HG03354 (cell line): ENCODE data around the gene USF2.
"Not testable (repeated sequence)": the region's sequence is repeated elsewhere in the genome, so short reads cannot be mapped to it uniquely, and the experiment has no call there.

Experiments used
- ATAC-seq: cut with Tn5 transposase; IDR thresholded peaks from one replicate; pipeline ENCODE4 v1.9.1; 2021; ENCODE audit warnings: mild to moderate bottlenecking; ENCODE audit not compliant: unreplicated experiment, poor library complexity, severe bottlenecking

The USF2 gene

GRCh38 chr19:35279985-35280821 lies 11.4 kb downstream of the USF2 start:
- ATAC-seq: no peak

GRCh38 chr19:35281303-35281702 lies 12.5 kb downstream of the USF2 start:
- ATAC-seq: no peak

- ATAC-seq: no peak
Observed at GRCh38 chr19:35284153-35285094, 15.7 kb downstream of the USF2 start.

- no peak for ATAC-seq
Observed at GRCh38 chr19:35285095-35285449, 16.3 kb downstream of the USF2 start.

- ATAC-seq: not testable (repeated sequence)
Observed at GRCh38 chr19:35285465-35285864, 16.7 kb downstream of the USF2 start.

GRCh38 chr19:35286101-35286500 lies 17.3 kb downstream of the USF2 start:
- not testable (repeated sequence) for ATAC-seq

- ATAC-seq: no peak
Observed at GRCh38 chr19:35287713-35288112, 19.0 kb downstream of the USF2 start.

GRCh38 chr19:35288331-35288730 lies 19.6 kb downstream of the USF2 start:
- ATAC-seq: no peak

GRCh38 chr19:35288906-35289305 lies 20.1 kb downstream of the USF2 start:
- ATAC-seq: no peak

- no peak for ATAC-seq
Observed at GRCh38 chr19:35290381-35291127, 21.8 kb downstream of the USF2 start.

- ATAC-seq: no peak
Observed at GRCh38 chr19:35291259-35291658, 22.5 kb downstream of the USF2 start.

GRCh38 chr19:35291916-35292315 lies 23.2 kb downstream of the USF2 start, which contains the start of gene MAG:
Gene MAG (plus strand): TSS chr19:35292161. CDS start chr19:35295409, 3,248 bp downstream.
- no peak for ATAC-seq

GRCh38 chr19:35292421-35293362 lies 23.9 kb downstream of the USF2 start:
- no peak for ATAC-seq

- ATAC-seq: no peak
Observed at GRCh38 chr19:35293363-35293739, 24.6 kb downstream of the USF2 start.

- ATAC-seq: no peak
Observed at GRCh38 chr19:35293808-35294207, 25.0 kb downstream of the USF2 start.

GRCh38 chr19:35294328-35294727 lies 25.6 kb downstream of the USF2 start:
- ATAC-seq: no peak

- no peak for ATAC-seq
Observed at GRCh38 chr19:35294859-35295791, 26.4 kb downstream of the USF2 start.
